Measurements from ENCODE around the gene PCSK2.

Gene PCSK2

DNA sequence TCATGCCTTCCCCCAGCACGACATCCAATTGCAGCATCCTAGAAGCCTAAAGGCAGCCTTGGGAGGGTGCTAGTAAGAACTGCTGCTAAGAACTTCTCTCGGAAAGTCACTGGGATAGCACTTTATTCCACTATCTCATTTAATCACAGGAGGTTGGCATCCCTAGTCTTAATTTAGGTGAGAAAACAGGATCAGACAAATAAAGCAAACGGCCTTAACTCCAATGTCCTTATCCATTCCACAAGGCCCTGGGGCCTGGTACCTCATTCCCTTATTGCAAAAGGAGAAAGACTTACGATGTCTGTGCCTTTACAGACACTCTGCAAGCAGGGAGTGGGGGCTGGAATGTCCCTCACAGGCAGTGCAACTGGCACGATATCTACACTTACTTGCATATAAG is 243.7 kb downstream of the PCSK2 start:
- TF ChIP-seq CTCF (IDR thresholded peaks at IDR 0.05; ENCODE audit: low read depth, low read length): no peak
- H3K4me3 ChIP-seq (ENCODE audit: low read depth, low read length): no peak overlapping the region

DNA sequence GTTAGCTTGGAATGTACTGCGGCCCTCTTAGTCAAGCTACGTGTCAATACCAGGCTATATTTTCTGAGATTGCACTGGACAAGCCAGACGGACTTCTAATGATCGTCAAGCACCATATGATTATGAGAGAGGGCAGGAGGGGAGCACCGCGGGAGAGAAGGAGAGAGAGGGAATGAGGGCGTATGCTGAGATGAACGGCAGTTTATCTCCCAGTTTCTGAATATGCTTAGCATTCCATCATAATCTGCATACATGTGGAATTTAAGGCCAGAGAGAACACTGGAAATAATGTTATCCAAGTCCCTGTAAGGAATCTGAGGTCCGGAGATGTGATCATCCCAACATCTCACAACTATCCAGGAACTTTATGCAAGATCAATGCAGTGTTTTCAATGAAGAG is 244.1 kb downstream of the PCSK2 start:
- H3K4me3 ChIP-seq (ENCODE audit: low read depth, low read length): no peak overlapping the region
- TF ChIP-seq CTCF (IDR thresholded peaks at IDR 0.05; ENCODE audit: low read depth, low read length): no peak

DNA sequence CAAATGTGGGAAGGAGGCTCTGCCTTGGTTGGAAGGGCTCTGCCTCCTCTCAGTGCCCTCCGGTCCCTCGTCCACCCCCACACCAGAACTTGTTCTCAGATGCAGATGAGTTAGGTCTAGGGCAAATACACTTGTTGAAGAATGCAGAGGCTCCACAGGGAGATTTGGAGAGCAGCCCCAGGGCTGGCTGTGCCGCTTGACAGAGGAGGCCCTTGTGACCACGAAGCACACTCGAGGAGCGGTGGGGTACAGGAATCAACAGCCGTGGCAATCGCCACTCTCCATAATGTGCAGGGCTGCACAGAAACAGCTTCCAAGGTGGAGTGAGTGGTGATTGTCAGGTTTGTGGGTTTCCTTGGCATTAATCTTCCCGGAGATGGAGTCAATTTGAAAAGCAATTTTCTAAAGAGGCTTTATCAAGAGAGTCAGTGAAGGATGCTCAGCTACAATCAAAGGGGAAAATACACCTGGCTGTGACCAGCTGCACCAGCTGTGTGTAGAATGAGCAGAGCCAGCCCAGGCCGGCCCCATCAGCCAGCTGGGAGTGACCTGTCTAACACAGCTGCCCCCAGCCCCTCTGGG is 244.9 kb downstream of the PCSK2 start:
- H3K4me3 ChIP-seq (ENCODE audit: low read depth, low read length): no peak overlapping the region
- TF ChIP-seq CTCF (IDR thresholded peaks at IDR 0.05; ENCODE audit: low read depth, low read length): no peak

DNA sequence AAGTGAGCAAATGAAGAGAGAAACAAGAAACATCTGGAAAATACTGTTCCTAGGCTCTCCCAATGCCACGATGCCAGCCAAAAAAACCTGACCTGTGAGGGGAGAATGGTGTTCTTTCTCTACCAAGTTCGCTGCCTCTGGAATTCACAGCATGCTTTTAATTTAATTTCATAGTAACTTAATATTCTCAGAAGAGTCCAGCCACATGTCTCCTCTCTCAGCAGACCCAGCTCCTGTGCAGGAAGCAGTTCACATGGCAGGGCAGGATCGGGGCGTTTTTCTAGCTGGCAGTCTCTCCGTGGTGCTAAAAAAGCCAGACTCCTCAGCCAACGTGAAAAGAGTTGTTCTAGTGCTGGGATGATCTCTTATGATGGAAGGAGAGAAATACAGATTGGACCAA is 246.8 kb downstream of the PCSK2 start:
- no peak for TF ChIP-seq CTCF (IDR thresholded peaks at IDR 0.05; ENCODE audit: low read depth, low read length)

DNA sequence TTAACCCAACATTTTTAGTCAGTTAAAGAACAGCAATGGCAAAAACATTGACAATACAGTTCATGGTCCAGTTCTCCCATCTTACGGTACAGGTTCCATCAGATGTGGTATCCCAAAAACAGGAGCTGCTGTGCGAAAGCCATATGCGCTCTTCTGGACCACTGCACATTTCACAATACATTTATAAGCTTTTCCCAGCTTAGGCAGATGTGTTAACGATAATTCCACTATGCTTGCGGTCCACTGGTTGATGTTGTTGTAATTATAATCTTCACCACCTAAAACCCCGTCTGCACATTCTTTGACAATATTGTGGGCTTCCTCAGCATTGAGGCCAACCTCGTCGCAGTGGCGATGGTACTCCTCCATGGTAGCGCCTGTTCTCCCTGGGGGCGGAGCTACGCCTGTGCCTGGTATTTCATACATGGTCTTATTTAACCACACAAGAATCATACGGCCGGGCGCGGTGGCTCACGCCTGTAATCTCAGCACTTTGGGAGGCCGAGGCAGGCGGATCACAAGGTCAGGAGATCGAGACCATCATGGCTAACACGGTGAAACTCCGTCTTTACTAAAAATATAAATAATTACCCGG is 252.3 kb downstream of the PCSK2 start:
- H3K4me3 ChIP-seq (ENCODE audit: low read depth, low read length): no peak overlapping the region
- no peak for TF ChIP-seq CTCF (IDR thresholded peaks at IDR 0.05; ENCODE audit: low read depth, low read length)

More for the DNA sequence above, 246.8 kb downstream of the PCSK2 start:
- H3K4me3 ChIP-seq (ENCODE audit: low read depth, low read length): no peak overlapping the region

DNA sequence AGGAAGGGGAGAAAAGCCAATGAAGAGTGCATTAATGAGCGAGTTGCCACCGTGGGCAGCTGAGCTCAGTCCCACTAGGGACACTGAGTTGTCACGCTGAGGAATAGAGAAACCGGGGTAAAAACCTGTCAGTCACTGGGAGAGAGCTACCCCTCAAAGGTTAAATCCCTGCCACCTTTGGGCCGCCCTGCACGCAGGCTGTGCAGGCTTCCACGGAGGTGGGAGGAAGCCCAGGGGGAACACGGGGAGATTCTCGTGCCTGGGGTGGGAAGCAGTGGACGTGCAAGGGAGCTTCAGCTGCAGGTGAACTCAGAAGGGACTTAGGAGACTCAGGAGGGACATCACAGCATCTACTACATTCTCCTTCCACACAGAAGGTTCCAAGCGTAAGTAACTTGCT is 253.9 kb downstream of the PCSK2 start:
- no peak for TF ChIP-seq CTCF (IDR thresholded peaks at IDR 0.05; ENCODE audit: low read depth, low read length)

GRCh38 chr20:17481661-17482060 is 254.8 kb downstream of the PCSK2 start:
- H3K4me3 ChIP-seq (ENCODE audit: low read depth, low read length): no peak overlapping the region
- TF ChIP-seq CTCF (IDR thresholded peaks at IDR 0.05; ENCODE audit: low read depth, low read length): no peak

More for the DNA sequence above, 253.9 kb downstream of the PCSK2 start:
- H3K4me3 ChIP-seq (ENCODE audit: low read depth, low read length): no peak overlapping the region
